Breast epithelium (tissue), 4 donors: ENCODE measurements around the gene PDE4C. TPM values are rescaled to one million over a fixed set of nuclear protein-coding genes. Genes with fewer than 3 reads are reported as not detected.

Experiments used
- DNase-seq, 2 donors: peaks; one replicate each; pipeline ENCODE4 v3.0.0-alpha.2; 2019; ENCODE audit warnings: low spot score in 2 of 2
- H3K27ac ChIP-seq, 2 donors: fragments of 200-600 bp; sonication (generic) in 1 of 2; one replicate each; pipeline ENCODE4 v1.5.1; 2016 to 2019; ENCODE audit warnings: mild to moderate bottlenecking in 1 of 2
- H3K27me3 ChIP-seq, 2 donors: fragments of 200-600 bp; sonication (generic) in 1 of 2; one replicate each; pipeline versions ENCODE4 v1.5.1 to v1.6.0; 2017 to 2019; ENCODE audit warnings: control low read depth in 1 of 2, mild to moderate bottlenecking in 1 of 2
- H3K36me3 ChIP-seq: fragments of 200-600 bp; one replicate; pipeline ENCODE4 v1.5.1; 2019
- H3K4me1 ChIP-seq, 2 donors: fragments of 200-600 bp; sonication (generic); one replicate each; pipeline ENCODE4 v1.5.1; 2016 to 2019; ENCODE audit warnings: control low read depth in 1 of 2
- H3K4me3 ChIP-seq, 3 donors: fragments of 200-600 bp; sonication (generic); 1 replicate in 2 of 3; 2 replicates in 1 of 3; pipeline ENCODE4 v1.5.1; 2016 to 2019; ENCODE audit warnings: mild to moderate bottlenecking in 3 of 3, moderate library complexity in 2 of 3
- H3K9me3 ChIP-seq, 2 donors: fragments of 200-600 bp; sonication (generic) in 1 of 2; one replicate each; pipeline ENCODE4 v1.5.1; 2016 to 2019; ENCODE audit warnings: control low read depth in 1 of 2
- CTCF ChIP-seq, 3 donors: fragments of 450-650 bp; IDR thresholded peaks; one replicate each; pipeline ENCODE4 v1.5.1; 2016 to 2017; ENCODE audit warnings: antibody characterized with exemption in 3 of 3, mild to moderate bottlenecking in 3 of 3, moderate library complexity in 3 of 3
- POLR2A ChIP-seq: fragments of 450-650 bp; IDR thresholded peaks from one replicate; pipeline ENCODE4 v1.6.1; 2016; ENCODE audit warnings: antibody characterized with exemption, mild to moderate bottlenecking, moderate library complexity
- POLR2AphosphoS5 ChIP-seq, 3 donors: sonication (generic); formaldehyde crosslinking; IDR thresholded peaks; one replicate each; pipeline ENCODE4 v1.6.1; 2017; ENCODE audit warnings: antibody characterized with exemption in 3 of 3
- intact Hi-C: fragments of 100-400 bp; cut with DNase I; formaldehyde crosslinking; loops from one replicate; pipeline ENCODE4 v1.15.1; 2023; ENCODE audit warnings: low total_unique reads
- total RNA-seq, 3 donors: library from RNA; depleted of rRNA; stranded (reverse); fragments of >200 nt; gene quantifications; one replicate each; pipeline ENCODE4 v1.1.0, GENCODE V29; 2016

The PDE4C gene
- total RNA-seq, 3 donors from 2014 or later = 0.33 to 1.3 TPM; not detected in 1

- Histone ChIP-seq H3K4me3 (peak within 1 kb of the TSS; percentile 77 to 96 (median 82)), H3K36me3 (no peaks in the 10 kb centered on the region), H3K9me3 (no peaks in the 10 kb centered on the region), H3K27me3 (no peaks in the 10 kb centered on the region), H3K4me1 (peaks cover 0 to 8% of the 10 kb centered on the region in 2 donors), H3K27ac (peak within 1 kb of the TSS; percentile 95 to 99)
- intact Hi-C loops = no loop called here
- TF ChIP-seq POLR2A (peak; percentile 92), POLR2AphosphoS5 (IDR thresholded peaks at IDR 0.05) (peak; percentile 83 to 94 (median 87)), CTCF (IDR thresholded peaks at IDR 0.05) (peak in 2 of 3 donors; percentile 17 to 34)
- peak; percentile 100 for DNase-seq
Observed at GRCh38 chr19:18192673-18193387, 33.4 kb downstream of the PDE4C start, which contains the start of gene MPV17L2. Gene MPV17L2 (plus strand): TSS chr19:18193218. CDS start chr19:18193282, 64 bp downstream.

DNA sequence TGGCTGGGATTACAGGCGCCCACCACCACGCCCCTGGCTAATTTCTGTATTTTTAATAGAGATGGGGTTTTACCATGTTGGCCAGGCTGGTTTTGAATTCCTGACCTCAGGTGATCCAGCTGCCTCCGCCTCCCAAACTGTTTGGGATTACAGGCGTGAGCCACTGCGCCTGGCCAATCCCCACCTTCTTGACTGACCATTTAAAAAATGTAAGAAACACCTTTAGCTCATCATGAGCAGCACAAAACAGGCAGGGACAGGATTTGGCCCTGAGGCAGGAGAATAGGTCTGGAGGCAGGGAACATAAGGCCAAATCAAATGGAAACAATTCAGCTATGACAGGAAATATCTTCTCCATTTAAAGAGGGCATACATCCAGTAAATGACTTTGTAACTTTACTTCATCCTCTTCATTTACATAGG, 34.6 kb downstream of the PDE4C start:
- intact Hi-C loops = no loop called here
- H3K36me3 ChIP-seq = no peaks in the 10 kb centered on the region
- peaks cover 0 to 8% of the 10 kb centered on the region in 2 donors for H3K4me1 ChIP-seq
- H3K27me3 ChIP-seq = no peaks in the 10 kb centered on the region
- no peak for TF ChIP-seq POLR2AphosphoS5 (IDR thresholded peaks at IDR 0.05)
- no peak for TF ChIP-seq CTCF (IDR thresholded peaks at IDR 0.05)
- no peak for TF ChIP-seq POLR2A
- peak overlapping the region; percentile 46 to 77 (median 68) for H3K4me3 ChIP-seq
- peak overlapping the region; percentile 95 to 99 for H3K27ac ChIP-seq
- peak in 1 of 2 donors; percentile 76 for DNase-seq
- no peaks in the 10 kb centered on the region for H3K9me3 ChIP-seq

DNA sequence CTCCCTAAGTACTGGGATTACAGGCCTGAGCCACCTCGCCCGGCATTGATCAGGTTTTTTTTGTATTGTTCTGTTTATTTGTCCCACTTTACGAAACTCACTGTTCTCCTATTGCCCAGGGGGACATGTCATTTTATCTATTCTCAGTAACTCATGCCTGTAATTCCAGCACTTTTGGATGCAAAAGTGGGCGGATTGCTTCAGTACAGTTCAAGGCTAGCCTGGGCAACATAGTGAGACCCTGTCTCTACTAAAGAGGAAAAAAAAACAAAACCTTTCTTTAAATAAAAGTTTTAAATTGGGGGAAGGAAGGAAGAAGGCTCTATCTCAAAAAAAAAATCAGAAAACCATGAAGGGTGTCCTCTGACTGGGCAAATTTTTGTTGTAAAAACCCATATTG, 36.0 kb downstream of the PDE4C start:
- peaks cover 0 to 8% of the 10 kb centered on the region in 2 donors for H3K4me1 ChIP-seq
- DNase-seq = no peak
- intact Hi-C loops = no loop called here

DNA sequence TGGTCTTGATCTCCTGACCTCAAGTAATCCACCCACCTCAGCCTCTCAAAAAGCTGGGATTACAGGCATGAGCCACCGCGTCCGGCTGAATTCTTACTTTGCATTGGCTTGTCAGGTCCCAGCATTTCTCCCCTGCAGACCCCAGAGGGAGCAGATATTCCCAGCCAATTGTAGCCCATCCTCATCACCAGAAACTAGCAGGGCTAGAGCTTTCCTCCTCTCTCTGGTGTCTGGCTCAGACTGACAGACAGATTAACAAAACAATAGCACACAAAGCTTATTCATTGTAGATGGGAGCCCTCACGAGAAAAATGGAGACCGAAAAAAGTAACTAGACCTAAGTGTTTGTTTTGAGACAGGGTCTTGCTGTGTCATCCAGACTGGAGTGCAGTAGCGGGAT, 40.7 kb downstream of the PDE4C start:
- DNase-seq = no peak
- no peaks in the 10 kb centered on the region for H3K27me3 ChIP-seq
- H3K4me1 ChIP-seq = no peaks in the 10 kb centered on the region
- H3K4me3 ChIP-seq = no peak overlapping the region
- TF ChIP-seq CTCF (IDR thresholded peaks at IDR 0.05) = no peak
- TF ChIP-seq POLR2A = no peak
- TF ChIP-seq POLR2AphosphoS5 (IDR thresholded peaks at IDR 0.05) = no peak
- no peaks in the 10 kb centered on the region for H3K36me3 ChIP-seq
- intact Hi-C loops = no loop called here
- H3K27ac ChIP-seq = no peak overlapping the region
- no peaks in the 10 kb centered on the region for H3K9me3 ChIP-seq

More for the DNA sequence above, 36.0 kb downstream of the PDE4C start:
- H3K36me3 ChIP-seq = no peaks in the 10 kb centered on the region
- no peaks in the 10 kb centered on the region for H3K27me3 ChIP-seq
- H3K27ac ChIP-seq = no peak overlapping the region
- no peaks in the 10 kb centered on the region for H3K9me3 ChIP-seq
- TF ChIP-seq POLR2A (no peak), POLR2AphosphoS5 (IDR thresholded peaks at IDR 0.05) (no peak), CTCF (IDR thresholded peaks at IDR 0.05) (no peak)
- H3K4me3 ChIP-seq = no peak overlapping the region

DNA sequence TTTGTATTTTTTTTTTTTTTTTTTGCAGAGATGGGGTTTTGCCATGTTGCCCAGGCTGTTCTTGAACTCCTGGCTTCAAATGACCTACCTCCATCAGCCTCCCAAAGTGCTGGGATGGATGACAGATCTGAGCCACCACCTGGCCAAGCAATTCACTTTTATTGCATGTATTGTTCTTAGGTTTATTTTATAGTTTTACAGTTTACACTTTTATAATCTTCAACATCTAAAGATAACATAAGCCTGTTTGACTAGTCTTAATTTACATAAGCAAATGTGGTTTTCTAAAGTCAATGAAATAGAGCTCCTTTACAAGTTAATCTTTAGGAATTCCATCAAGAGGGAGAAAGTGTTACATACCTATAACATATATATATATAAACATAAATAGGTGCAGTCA, 42.7 kb downstream of the PDE4C start:
- Histone ChIP-seq H3K4me1 (no peaks in the 10 kb centered on the region), H3K27me3 (no peaks in the 10 kb centered on the region), H3K9me3 (no peaks in the 10 kb centered on the region), H3K36me3 (no peaks in the 10 kb centered on the region), H3K4me3 (no peak overlapping the region), H3K27ac (no peak overlapping the region)
- intact Hi-C loops = no loop called here
- TF ChIP-seq POLR2A (no peak), POLR2AphosphoS5 (IDR thresholded peaks at IDR 0.05) (no peak), CTCF (IDR thresholded peaks at IDR 0.05) (no peak)
- no peak for DNase-seq
